NCI-H226 (cell line): ENCODE results near the gene LRMDA.

Experiments
- DNase-seq: peaks from one replicate; pipeline ENCODE4 v3.0.0-alpha.2; 2015

The LRMDA gene

GRCh38 chr10:76394707-76395042, 963.3 kb downstream of the LRMDA start:
- DNase-seq: no peak

GRCh38 chr10:76395251-76395650, 963.8 kb downstream of the LRMDA start:
- DNase-seq: no peak

- DNase-seq: no peak
These were observed 964.7 kb downstream of the LRMDA start for GRCh38 chr10:76396134-76396533.

- DNase-seq: no peak
These were observed 966.0 kb downstream of the LRMDA start for GRCh38 chr10:76397181-76398042.

GRCh38 chr10:76398043-76398710, 966.8 kb downstream of the LRMDA start:
- DNase-seq: no peak

GRCh38 chr10:76399226-76399625, 967.8 kb downstream of the LRMDA start:
- no peak for DNase-seq

GRCh38 chr10:76401006-76401405, 969.6 kb downstream of the LRMDA start:
- no peak for DNase-seq

- DNase-seq: peak; percentile 22
These were observed 972.5 kb downstream of the LRMDA start for GRCh38 chr10:76403912-76404311.

- no peak for DNase-seq
These were observed 973.1 kb downstream of the LRMDA start for GRCh38 chr10:76404531-76404930.

GRCh38 chr10:76405922-76406321, 974.5 kb downstream of the LRMDA start:
- no peak for DNase-seq

- no peak for DNase-seq
These were observed 977.2 kb downstream of the LRMDA start for GRCh38 chr10:76408646-76409045.

GRCh38 chr10:76411729-76412435, 980.5 kb downstream of the LRMDA start:
- DNase-seq: no peak

- no peak for DNase-seq
These were observed 984.1 kb downstream of the LRMDA start for GRCh38 chr10:76415554-76415953.

- DNase-seq: no peak
These were observed 985.2 kb downstream of the LRMDA start for GRCh38 chr10:76416642-76417041.

GRCh38 chr10:76420725-76421124, 989.3 kb downstream of the LRMDA start:
- no peak for DNase-seq

- no peak for DNase-seq
These were observed 991.3 kb downstream of the LRMDA start for GRCh38 chr10:76422769-76423168.

GRCh38 chr10:76428551-76429367, 997.3 kb downstream of the LRMDA start:
- DNase-seq: peak; percentile 98

- no peak for DNase-seq
These were observed 998.1 kb downstream of the LRMDA start for GRCh38 chr10:76429368-76430060.

GRCh38 chr10:76430061-76430645, 998.7 kb downstream of the LRMDA start:
- no peak for DNase-seq

GRCh38 chr10:76432016-76433012, 1000.9 kb downstream of the LRMDA start:
- peak; percentile 85 for DNase-seq
